HG03432 (cell line): ENCODE data around the gene MRPL22.
A peak's percentile ranks its signal among the peaks of the same experiment; 100 is the strongest.
"Not testable (repeated sequence)": the region's sequence is repeated elsewhere in the genome, so short reads cannot be mapped to it uniquely, and the experiment has no call there.

Experiments used
- ATAC-seq: cut with Tn5 transposase; IDR thresholded peaks from one replicate; pipeline ENCODE4 v1.9.1; 2021; ENCODE audit warnings: mild to moderate bottlenecking, moderate library complexity; ENCODE audit not compliant: unreplicated experiment

The MRPL22 gene

GRCh38 chr5:154986151-154986550, 45.3 kb downstream of the MRPL22 start:
- no peak for ATAC-seq

GRCh38 chr5:154989626-154990025, 48.8 kb downstream of the MRPL22 start:
- ATAC-seq: no peak

GRCh38 chr5:154993461-154993860, 52.6 kb downstream of the MRPL22 start:
- ATAC-seq: no peak

GRCh38 chr5:154995679-154996078, 54.8 kb downstream of the MRPL22 start:
- ATAC-seq: no peak

- no peak for ATAC-seq
Measured at GRCh38 chr5:154997746-154998145, 56.9 kb downstream of the MRPL22 start.

GRCh38 chr5:154999865-155000264, 59.0 kb downstream of the MRPL22 start:
- ATAC-seq: peak; percentile 67

- ATAC-seq: no peak
Measured at GRCh38 chr5:155001523-155001922, 60.6 kb downstream of the MRPL22 start.

GRCh38 chr5:155002722-155003121, 61.8 kb downstream of the MRPL22 start:
- ATAC-seq: not testable (repeated sequence)

- peak; percentile 57 for ATAC-seq
Measured at GRCh38 chr5:155004138-155004744, 63.4 kb downstream of the MRPL22 start.

GRCh38 chr5:155006265-155006664, 65.4 kb downstream of the MRPL22 start:
- ATAC-seq: not testable (repeated sequence)

GRCh38 chr5:155008669-155009068, 67.8 kb downstream of the MRPL22 start:
- ATAC-seq: no peak

GRCh38 chr5:155010881-155011280, 70.0 kb downstream of the MRPL22 start:
- no peak for ATAC-seq

- ATAC-seq: no peak
Measured at GRCh38 chr5:155013526-155013925, 72.7 kb downstream of the MRPL22 start, which contains the start of gene KIF4B. Gene KIF4B (plus strand): TSS chr5:155013755. CDS start chr5:155013860, 105 bp downstream.

- ATAC-seq: no peak
Measured at GRCh38 chr5:155015239-155015638, 74.4 kb downstream of the MRPL22 start.

GRCh38 chr5:155017610-155018009, 76.7 kb downstream of the MRPL22 start:
- ATAC-seq: peak; percentile 98
